Measurements from ENCODE around the gene TRIM2.

Gene TRIM2

DNA sequence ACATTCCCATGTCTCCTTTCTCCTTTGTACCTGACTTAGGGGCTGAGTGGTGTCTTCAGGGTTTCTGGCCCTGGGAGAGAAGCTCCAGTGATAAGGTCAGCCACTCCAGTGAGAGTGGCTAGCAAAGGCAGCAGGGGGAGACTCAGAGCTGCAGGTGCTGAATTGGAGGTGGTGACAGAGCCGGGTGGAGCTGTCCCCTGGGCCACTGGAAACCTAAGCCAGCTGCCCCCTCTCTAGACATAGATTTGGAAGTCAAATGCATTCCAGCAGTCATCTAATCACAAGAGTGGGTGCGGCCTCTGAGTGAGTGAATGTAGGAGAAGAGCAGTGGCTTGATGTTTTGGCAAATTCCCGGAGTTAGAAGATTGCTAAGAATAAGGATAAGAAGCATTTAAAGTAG lies 28.5 kb downstream of the TRIM2 start:
- TF ChIP-seq CTCF (conservative IDR thresholded peaks at IDR 0.05; ENCODE audit: low read depth), result no peak
- POLR2A ChIA-PET (ENCODE audit: low non-redundant PET), result no interaction called here
- CTCF ChIA-PET, result interaction anchor here (0.6 to 1.1 kb wide), 2 partner anchors 67 to 90 kb away, joined by 4 read pairs; no protein-coding TSS in a partner anchor
- DNase-seq (ENCODE audit: low spot score), result no peak
- H3K27ac ChIP-seq, result peak overlapping the region; percentile 83

- H3K27ac ChIP-seq, result no peak overlapping the region
- no peak for TF ChIP-seq CTCF (conservative IDR thresholded peaks at IDR 0.05; ENCODE audit: low read depth)
- CTCF ChIA-PET, result no interaction called here
- POLR2A ChIA-PET (ENCODE audit: low non-redundant PET), result interaction anchor here (0.6 kb wide), 1 partner anchor 349 kb away, joined by 8 read pairs; no protein-coding TSS in a partner anchor
- DNase-seq (ENCODE audit: low spot score), result peak; percentile 90
Measured at GRCh38 chr4:153233761-153234371, 29.6 kb downstream of the TRIM2 start.

GRCh38 chr4:153234885-153235284 lies 30.6 kb downstream of the TRIM2 start:
- H3K27ac ChIP-seq, result peak overlapping the region; percentile 69; the same call in 1 of the 2 replicates
- no peak for DNase-seq (ENCODE audit: low spot score)
- ChIA-PET CTCF (interaction anchor here (0.6 kb wide), 1 partner anchor 1766 kb away, joined by 6 read pairs; no protein-coding TSS in a partner anchor), POLR2A (ENCODE audit: low non-redundant PET) (no interaction called here)
- TF ChIP-seq CTCF (conservative IDR thresholded peaks at IDR 0.05; ENCODE audit: low read depth), result no peak

DNA sequence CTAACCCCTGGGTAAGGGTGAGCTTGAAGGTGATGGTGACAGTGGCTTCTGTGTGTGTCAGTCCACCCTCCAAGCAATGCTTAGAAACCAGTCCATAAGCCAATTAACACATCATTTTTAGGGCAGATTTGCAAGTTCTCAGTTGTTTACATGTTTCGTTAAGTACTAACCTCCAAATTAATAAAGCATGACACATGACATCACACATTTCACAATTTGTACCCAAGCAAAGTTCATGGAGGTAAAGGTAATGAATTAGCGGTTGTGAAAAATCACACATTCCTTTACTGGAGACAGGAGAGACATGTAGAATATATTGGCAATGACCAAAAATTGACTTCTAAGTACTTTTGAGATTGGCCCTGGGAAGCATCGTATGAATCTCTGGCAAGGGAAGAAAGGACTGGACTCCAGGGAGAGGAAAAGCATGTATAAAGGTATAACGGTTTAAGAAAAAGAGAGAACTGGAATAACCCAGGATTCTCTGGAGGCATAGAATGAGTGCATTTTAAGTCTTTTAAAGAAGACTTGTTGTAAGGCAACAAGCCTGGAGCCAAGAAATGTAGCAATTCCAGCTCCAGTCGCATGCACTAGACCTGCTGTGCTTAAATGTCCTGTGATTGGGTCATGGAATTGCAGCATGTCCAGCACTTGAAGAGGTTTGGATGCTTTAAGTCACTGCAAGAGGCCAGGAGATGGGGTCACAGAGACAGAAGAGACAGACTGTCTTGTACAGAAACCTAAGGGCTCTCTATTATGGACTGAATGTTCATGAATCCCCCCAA lies 34.1 kb downstream of the TRIM2 start:
- ChIA-PET POLR2A (ENCODE audit: low non-redundant PET) (no interaction called here), CTCF (interaction anchor here (0.7 kb wide), 1 partner anchor 487 kb away, joined by 3 read pairs; no protein-coding TSS in a partner anchor)
- no peak for TF ChIP-seq CTCF (conservative IDR thresholded peaks at IDR 0.05; ENCODE audit: low read depth)
- no peak overlapping the region for H3K27ac ChIP-seq
- DNase-seq (ENCODE audit: low spot score), result no peak

DNA sequence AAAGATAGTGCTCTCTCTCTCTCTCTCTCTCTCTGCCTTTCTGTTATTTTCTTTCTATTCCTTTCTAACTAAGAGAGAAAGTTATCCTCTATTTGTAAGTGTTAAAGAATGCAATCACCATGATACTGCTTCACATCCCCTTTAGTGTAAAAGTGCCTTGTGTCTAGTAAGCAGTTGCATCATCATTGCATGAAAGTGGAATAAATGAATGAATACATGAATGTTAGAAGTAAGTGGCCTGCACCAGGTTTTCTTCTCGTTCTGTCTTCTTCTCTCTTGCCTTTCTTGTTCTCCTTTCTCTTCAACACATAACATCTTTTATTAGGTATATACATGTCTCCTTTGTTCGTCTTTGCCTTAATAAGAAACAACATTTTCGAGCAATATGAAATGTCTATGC lies 35.2 kb downstream of the TRIM2 start:
- TF ChIP-seq CTCF (conservative IDR thresholded peaks at IDR 0.05; ENCODE audit: low read depth), result no peak
- no peak for DNase-seq (ENCODE audit: low spot score)
- no peak overlapping the region for H3K27ac ChIP-seq
- ChIA-PET CTCF (no interaction called here), POLR2A (ENCODE audit: low non-redundant PET) (no interaction called here)

DNA sequence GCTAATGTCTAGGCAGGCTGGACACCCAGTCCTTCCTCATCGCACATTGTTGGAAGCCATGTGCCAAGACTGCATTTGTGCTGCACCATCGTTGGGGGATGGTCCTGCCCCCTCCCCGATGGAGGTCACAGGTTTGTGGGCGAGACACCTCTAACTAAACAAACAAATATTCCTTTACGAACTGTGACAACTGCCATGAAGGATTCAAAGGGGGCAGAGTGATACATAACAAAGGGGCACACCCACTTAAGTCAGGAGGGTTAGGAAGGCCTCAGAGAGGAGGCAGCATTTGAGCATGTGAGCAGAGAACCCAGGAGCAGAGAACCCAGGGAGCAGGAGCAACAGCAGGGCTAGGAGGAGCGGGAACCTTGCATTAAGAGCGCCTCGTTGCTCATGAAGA lies 37.1 kb downstream of the TRIM2 start:
- no peak for DNase-seq (ENCODE audit: low spot score)
- ChIA-PET POLR2A (ENCODE audit: low non-redundant PET) (no interaction called here), CTCF (no interaction called here)
- no peak for TF ChIP-seq CTCF (conservative IDR thresholded peaks at IDR 0.05; ENCODE audit: low read depth)
- H3K27ac ChIP-seq, result no peak overlapping the region

Data from RWPE1 (cell line).